Lung (tissue), 12 donors: ENCODE measurements around the gene HFE. TPM values are rescaled to one million over a fixed set of nuclear protein-coding genes. Genes with fewer than 3 reads are reported as not detected.
A peak's percentile ranks its signal among the peaks of the same experiment; 100 is the strongest.

Source experiments
- ATAC-seq: fragments of 200-7000 bp; cut with Tn5 transposase; one replicate; pipeline ENCODE4 v1.9.1; 2020; ENCODE audit warnings: moderate number of reproducible peaks; ENCODE audit not compliant: insufficient read depth, low FRiP score
- DNase-seq, 3 donors: peaks; one replicate each; pipeline ENCODE4 v3.0.0-alpha.2; 2013 to 2017
- H3K27ac ChIP-seq, 2 donors: one replicate each; pipeline ENCODE4 v1.5.1; 2013; ENCODE audit warnings: mild to moderate bottlenecking in 2 of 2, moderate library complexity in 2 of 2, control low read depth in 1 of 2, inconsistent platforms in 1 of 2, low read depth in 1 of 2, low read length in 1 of 2
- H3K27me3 ChIP-seq, 3 donors: one replicate each; pipeline ENCODE4 v1.5.1; 2013; ENCODE audit warnings: low read length in 2 of 3; ENCODE audit not compliant: control insufficient read depth in 3 of 3, insufficient read depth in 3 of 3
- H3K36me3 ChIP-seq, 4 donors: one replicate each; pipeline ENCODE4 v1.5.1; 2013; ENCODE audit warnings: low read length in 4 of 4, mild to moderate bottlenecking in 1 of 4, moderate library complexity in 1 of 4; ENCODE audit not compliant: control insufficient read depth in 4 of 4, insufficient read depth in 4 of 4
- H3K4me1 ChIP-seq, 5 donors: one replicate each; pipeline ENCODE4 v1.5.1; 2013; ENCODE audit warnings: low read length in 5 of 5, mild to moderate bottlenecking in 2 of 5, moderate library complexity in 1 of 5; ENCODE audit not compliant: control insufficient read depth in 5 of 5, insufficient read depth in 5 of 5
- H3K4me3 ChIP-seq: one replicate; pipeline ENCODE4 v1.5.1; 2013; ENCODE audit warnings: mild to moderate bottlenecking, control low read depth, moderate library complexity
- H3K9ac ChIP-seq, 2 donors: one replicate each; pipeline ENCODE4 v1.5.1; 2013; ENCODE audit warnings: low read length in 2 of 2, control low read depth in 1 of 2; ENCODE audit not compliant: insufficient read depth in 1 of 2
- H3K9me3 ChIP-seq, 4 donors: one replicate each; pipeline ENCODE4 v1.5.1; 2013; ENCODE audit warnings: low read length in 3 of 4, mild to moderate bottlenecking in 1 of 4, moderate library complexity in 1 of 4; ENCODE audit not compliant: control insufficient read depth in 4 of 4, insufficient read depth in 3 of 4
- WGBS, 2 donors: extraction: QIAGEN DNeasy Blood & Tissue Kit; methylation state at CpG; one replicate each; pipeline ENCODE4 v1.1.7; 2013; 5-methylcytosine and 5-hydroxymethylcytosine counted together
- polyA plus RNA-seq, 2 donors: library from polyadenylated mRNA; stranded (reverse); fragments of 200-250 nt; gene quantifications; one replicate each; pipeline ENCODE4 v1.2.1, GENCODE V29; 2013
- total RNA-seq, 2 donors: library from RNA; depleted of rRNA in 1 of 2; stranded (reverse); fragments of >200 nt in 1 of 2; gene quantifications; one replicate each; pipeline ENCODE4 v1.2.1, GENCODE V29; 2014 to 2021
- TF ChIP-seq, protein P1 (sequence below): IDR thresholded peaks from 2 replicates; pipeline ENCODE4 v1.5.1; 2012; ENCODE audit warnings: mild to moderate bottlenecking; ENCODE audit errors: control extremely low read depth, extremely low read depth
- donor health status: control.
- donor health status: control.
- donor health status: Bipolar disorder and iron deficiency.
- donor health status: healthy.
- donor health status: DM: yes; HTN: yes; CAD: no.

HFE gene
- total and polyA plus RNA-seq, 4 donors: 3.1 to 10.7 (median 7.0) TPM

DNA sequence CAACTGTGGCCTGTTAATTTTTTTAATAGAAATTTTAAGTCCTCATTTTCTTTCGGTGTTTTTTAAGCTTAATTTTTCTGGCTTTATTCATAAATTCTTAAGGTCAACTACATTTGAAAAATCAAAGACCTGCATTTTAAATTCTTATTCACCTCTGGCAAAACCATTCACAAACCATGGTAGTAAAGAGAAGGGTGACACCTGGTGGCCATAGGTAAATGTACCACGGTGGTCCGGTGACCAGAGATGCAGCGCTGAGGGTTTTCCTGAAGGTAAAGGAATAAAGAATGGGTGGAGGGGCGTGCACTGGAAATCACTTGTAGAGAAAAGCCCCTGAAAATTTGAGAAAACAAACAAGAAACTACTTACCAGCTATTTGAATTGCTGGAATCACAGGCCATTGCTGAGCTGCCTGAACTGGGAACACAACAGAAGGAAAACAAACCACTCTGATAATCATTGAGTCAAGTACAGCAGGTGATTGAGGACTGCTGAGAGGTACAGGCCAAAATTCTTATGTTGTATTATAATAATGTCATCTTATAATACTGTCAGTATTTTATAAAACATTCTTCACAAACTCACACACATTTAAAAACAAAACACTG is 10.1 kb downstream of the HFE start:
- ATAC-seq (peak; percentile 81), DNase-seq (peak; percentile 63 to 83 (median 78))
- no peak overlapping the region for H3K9ac ChIP-seq
- no peaks in the 10 kb centered on the region for H3K27me3 ChIP-seq
- H3K9me3 ChIP-seq: no peaks in the 10 kb centered on the region
- WGBS, 2 donors: 2 to 4% methylated on average over 5 of the region's 5 CpGs
- TF ChIP-seq, protein P1, sequence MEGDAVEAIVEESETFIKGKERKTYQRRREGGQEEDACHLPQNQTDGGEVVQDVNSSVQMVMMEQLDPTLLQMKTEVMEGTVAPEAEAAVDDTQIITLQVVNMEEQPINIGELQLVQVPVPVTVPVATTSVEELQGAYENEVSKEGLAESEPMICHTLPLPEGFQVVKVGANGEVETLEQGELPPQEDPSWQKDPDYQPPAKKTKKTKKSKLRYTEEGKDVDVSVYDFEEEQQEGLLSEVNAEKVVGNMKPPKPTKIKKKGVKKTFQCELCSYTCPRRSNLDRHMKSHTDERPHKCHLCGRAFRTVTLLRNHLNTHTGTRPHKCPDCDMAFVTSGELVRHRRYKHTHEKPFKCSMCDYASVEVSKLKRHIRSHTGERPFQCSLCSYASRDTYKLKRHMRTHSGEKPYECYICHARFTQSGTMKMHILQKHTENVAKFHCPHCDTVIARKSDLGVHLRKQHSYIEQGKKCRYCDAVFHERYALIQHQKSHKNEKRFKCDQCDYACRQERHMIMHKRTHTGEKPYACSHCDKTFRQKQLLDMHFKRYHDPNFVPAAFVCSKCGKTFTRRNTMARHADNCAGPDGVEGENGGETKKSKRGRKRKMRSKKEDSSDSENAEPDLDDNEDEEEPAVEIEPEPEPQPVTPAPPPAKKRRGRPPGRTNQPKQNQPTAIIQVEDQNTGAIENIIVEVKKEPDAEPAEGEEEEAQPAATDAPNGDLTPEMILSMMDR: peak; percentile 83
- peaks cover 0 to 2% (median 0%) of the 10 kb centered on the region in 5 donors for H3K4me1 ChIP-seq
- H3K4me3 ChIP-seq: no peak overlapping the region
- no peak overlapping the region for H3K27ac ChIP-seq
- no peaks in the 10 kb centered on the region for H3K36me3 ChIP-seq

DNA sequence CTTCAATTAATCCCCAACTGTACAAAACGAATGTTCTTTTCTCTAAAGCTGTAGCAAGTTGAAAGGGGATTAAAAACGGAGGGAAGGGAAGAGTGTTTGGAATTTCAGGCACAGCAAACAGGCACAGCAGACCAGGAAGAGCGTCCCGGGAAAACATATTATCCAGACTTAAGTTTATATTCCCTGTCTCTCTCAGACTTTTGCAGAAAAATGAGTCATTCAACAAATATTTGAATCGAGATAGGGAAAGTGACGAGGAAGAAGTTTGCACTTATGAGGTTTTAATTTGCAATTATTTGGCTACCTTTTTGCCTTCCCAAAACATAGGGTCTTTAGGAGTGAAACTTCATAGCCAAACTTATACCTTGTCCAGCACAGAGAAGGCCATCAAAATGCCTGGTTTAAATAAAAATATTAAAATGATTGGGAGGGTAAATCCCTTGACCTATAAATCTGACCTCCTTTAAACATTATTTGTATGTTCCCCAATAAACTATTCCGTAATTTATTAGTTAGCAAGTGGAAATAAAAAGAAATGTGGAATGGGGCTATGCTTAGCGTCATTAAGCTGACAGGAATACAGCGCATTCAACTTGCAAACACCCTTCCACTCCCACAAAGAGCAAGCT is 16.0 kb downstream of the HFE start:
- ATAC-seq: no peak
- Histone ChIP-seq H3K4me3 (no peak overlapping the region), H3K9ac (peak overlapping the region; percentile 27 to 78), H3K27me3 (no peaks in the 10 kb centered on the region), H3K36me3 (no peaks in the 10 kb centered on the region), H3K4me1 (peaks cover 0 to 16% (median 0%) of the 10 kb centered on the region in 5 donors), H3K9me3 (no peaks in the 10 kb centered on the region), H3K27ac (peak overlapping the region in 1 of 2 donors; percentile 77)
- DNase-seq: peak in 1 of 3 donors; percentile 56
- TF ChIP-seq, protein P1: no peak
- WGBS, 2 donors: 21 to 43% methylated on average over 9 of the region's 9 CpGs

DNA sequence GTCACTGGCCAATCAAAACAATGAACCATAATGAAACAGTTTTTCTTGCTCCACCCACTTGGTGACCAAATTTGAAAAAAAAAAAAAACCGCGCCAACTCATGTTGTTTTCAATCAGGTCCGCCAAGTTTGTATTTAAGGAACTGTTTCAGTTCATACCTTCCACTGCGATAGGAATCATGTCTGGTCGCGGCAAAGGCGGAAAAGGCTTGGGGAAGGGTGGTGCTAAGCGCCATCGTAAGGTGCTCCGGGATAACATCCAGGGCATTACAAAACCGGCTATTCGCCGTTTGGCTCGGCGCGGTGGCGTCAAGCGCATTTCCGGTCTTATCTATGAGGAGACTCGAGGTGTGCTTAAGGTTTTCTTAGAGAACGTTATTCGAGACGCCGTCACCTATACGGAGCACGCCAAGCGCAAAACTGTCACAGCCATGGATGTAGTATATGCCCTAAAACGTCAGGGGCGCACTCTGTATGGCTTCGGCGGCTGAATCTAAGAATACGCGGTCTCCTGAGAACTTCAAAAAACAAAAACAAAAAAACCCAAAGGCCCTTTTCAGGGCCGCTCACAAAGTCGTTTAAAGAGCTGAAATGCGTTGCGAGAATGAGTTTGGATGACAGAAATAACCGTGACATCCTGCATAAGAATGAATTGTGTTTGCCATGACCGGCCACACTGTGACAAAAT is 16.7 kb downstream of the HFE start:
- WGBS, 2 donors: 0 to 1% methylated on average over 39 of the region's 39 CpGs
- Histone ChIP-seq H3K9ac (peak overlapping the region; percentile 85 to 99), H3K9me3 (no peaks in the 10 kb centered on the region), H3K36me3 (no peaks in the 10 kb centered on the region), H3K27me3 (no peaks in the 10 kb centered on the region), H3K27ac (peak overlapping the region; percentile 45 to 97), H3K4me3 (peak overlapping the region; percentile 60), H3K4me1 (peaks cover 0 to 16% (median 0%) of the 10 kb centered on the region in 5 donors)
- peak; percentile 94 for ATAC-seq
- TF ChIP-seq, protein P1: peak; percentile 13
- DNase-seq: peak; percentile 90 to 99 (median 97)
